CD4-positive, alpha-beta T cell treated with Interleukin-2 at 100 ng/mL for 4 hours (primary cell): ENCODE data around the gene C19orf33.
"Not testable (repeated sequence)": the region's sequence is repeated elsewhere in the genome, so short reads cannot be mapped to it uniquely, and the experiment has no call there.

Experiments
- DNase-seq: peaks from one replicate; pipeline ENCODE4 v3.0.0-alpha.2; 2020; ENCODE audit warnings: low spot score

C19orf33 gene

GRCh38 chr19:38303517-38304351 lies at the start of gene C19orf33:
C19orf33 (plus strand) TSS chr19:38304251; CDS start chr19:38304262, 11 bp downstream.
- DNase-seq, result no peak

GRCh38 chr19:38255383-38256014 lies 48.6 kb upstream of the C19orf33 start:
- DNase-seq, result no peak

GRCh38 chr19:38261942-38262341 lies 42.1 kb upstream of the C19orf33 start:
- not testable (repeated sequence) for DNase-seq

- no peak for DNase-seq
Observed at GRCh38 chr19:38262585-38263268, 41.3 kb upstream of the C19orf33 start.

GRCh38 chr19:38263689-38264485 lies 40.2 kb upstream of the C19orf33 start:
- DNase-seq, result peak; percentile 79

GRCh38 chr19:38264486-38265212 lies 39.4 kb upstream of the C19orf33 start, which contains the start of gene SPINT2:
SPINT2 (plus strand) TSS chr19:38264573; CDS start chr19:38264893, 320 bp downstream.
- no peak for DNase-seq

- no peak for DNase-seq
Observed at GRCh38 chr19:38265213-38265861, 38.7 kb upstream of the C19orf33 start.

- no peak for DNase-seq
Observed at GRCh38 chr19:38265921-38266429, 38.1 kb upstream of the C19orf33 start.

- no peak for DNase-seq
Observed at GRCh38 chr19:38266981-38267597, 37.0 kb upstream of the C19orf33 start.

GRCh38 chr19:38267761-38268483 lies 36.1 kb upstream of the C19orf33 start:
- no peak for DNase-seq

- no peak for DNase-seq
Observed at GRCh38 chr19:38268539-38268938, 35.5 kb upstream of the C19orf33 start.

GRCh38 chr19:38270587-38271167 lies 33.4 kb upstream of the C19orf33 start:
- no peak for DNase-seq

GRCh38 chr19:38273499-38273898 lies 30.6 kb upstream of the C19orf33 start:
- no peak for DNase-seq

- DNase-seq, result no peak
Observed at GRCh38 chr19:38274739-38275138, 29.3 kb upstream of the C19orf33 start.

- no peak for DNase-seq
Observed at GRCh38 chr19:38276942-38277517, 27.0 kb upstream of the C19orf33 start.

GRCh38 chr19:38277549-38277948 lies 26.5 kb upstream of the C19orf33 start:
- DNase-seq, result no peak

GRCh38 chr19:38277969-38278680 lies 25.9 kb upstream of the C19orf33 start:
- DNase-seq, result no peak

GRCh38 chr19:38278751-38279150 lies 25.3 kb upstream of the C19orf33 start:
- DNase-seq, result no peak
